Fibroblast of mammary gland (primary cell): ENCODE results near the gene TLR10.

Experiments
- DNase-seq: peaks from one replicate; pipeline ENCODE4 v3.0.0-alpha.2; 2010; ENCODE audit warnings: low read depth
- H3K4me3 ChIP-seq: 2 replicates; pipeline ENCODE4 v1.5.1; 2011; ENCODE audit warnings: low read depth, mild to moderate bottlenecking, low read length, moderate library complexity; ENCODE audit not compliant: control insufficient read depth
- TF ChIP-seq, protein P1 (sequence below): conservative IDR thresholded peaks from 2 replicates; pipeline ENCODE4 v1.5.1; 2011; ENCODE audit warnings: low read depth, low read length, inconsistent platforms; ENCODE audit not compliant: control insufficient read depth, insufficient read depth

The TLR10 gene

DNA sequence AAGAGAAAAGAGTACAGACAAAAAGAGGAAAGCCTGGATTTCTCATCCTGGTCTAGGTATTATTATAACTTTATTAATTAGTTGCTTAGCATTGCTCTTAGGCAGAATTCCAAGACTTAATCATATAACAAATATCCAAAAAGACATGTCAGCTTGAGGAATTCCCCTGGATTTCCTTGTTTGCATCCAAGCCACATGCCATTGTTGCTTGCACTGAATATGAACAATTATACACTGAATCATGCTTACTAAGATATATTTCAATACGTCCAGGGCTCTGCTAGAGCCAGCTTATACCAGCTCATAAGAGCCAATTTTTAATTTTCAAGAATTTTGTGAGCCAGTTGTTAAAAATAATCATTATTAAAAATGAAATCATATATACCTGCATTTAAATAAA, 5.5 kb upstream of the TLR10 start:
- TF ChIP-seq, protein P1, sequence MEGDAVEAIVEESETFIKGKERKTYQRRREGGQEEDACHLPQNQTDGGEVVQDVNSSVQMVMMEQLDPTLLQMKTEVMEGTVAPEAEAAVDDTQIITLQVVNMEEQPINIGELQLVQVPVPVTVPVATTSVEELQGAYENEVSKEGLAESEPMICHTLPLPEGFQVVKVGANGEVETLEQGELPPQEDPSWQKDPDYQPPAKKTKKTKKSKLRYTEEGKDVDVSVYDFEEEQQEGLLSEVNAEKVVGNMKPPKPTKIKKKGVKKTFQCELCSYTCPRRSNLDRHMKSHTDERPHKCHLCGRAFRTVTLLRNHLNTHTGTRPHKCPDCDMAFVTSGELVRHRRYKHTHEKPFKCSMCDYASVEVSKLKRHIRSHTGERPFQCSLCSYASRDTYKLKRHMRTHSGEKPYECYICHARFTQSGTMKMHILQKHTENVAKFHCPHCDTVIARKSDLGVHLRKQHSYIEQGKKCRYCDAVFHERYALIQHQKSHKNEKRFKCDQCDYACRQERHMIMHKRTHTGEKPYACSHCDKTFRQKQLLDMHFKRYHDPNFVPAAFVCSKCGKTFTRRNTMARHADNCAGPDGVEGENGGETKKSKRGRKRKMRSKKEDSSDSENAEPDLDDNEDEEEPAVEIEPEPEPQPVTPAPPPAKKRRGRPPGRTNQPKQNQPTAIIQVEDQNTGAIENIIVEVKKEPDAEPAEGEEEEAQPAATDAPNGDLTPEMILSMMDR, result no peak
- peak; percentile 28 for DNase-seq
- no peak overlapping the region for H3K4me3 ChIP-seq

DNA sequence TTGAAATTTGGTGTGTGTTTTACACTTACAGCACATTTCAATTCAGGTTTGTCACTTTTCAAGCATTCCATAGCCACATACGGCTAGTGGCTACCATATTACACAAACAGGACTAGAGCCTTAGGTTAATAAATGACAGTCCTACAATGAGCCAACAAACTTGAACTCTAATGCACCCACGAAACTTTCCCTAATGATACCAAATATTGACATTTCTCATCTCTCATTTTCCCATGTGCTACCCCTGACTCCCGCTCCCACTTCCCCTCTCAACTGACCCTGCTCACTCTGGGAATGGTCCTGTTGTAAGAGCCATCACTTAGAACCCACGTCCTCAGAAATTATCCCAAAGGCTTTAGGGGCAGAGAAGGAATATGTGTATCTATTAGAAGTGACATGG, 4.9 kb upstream of the TLR10 start:
- TF ChIP-seq, protein P1, result no peak
- no peak for DNase-seq
- H3K4me3 ChIP-seq, result no peak overlapping the region

DNA sequence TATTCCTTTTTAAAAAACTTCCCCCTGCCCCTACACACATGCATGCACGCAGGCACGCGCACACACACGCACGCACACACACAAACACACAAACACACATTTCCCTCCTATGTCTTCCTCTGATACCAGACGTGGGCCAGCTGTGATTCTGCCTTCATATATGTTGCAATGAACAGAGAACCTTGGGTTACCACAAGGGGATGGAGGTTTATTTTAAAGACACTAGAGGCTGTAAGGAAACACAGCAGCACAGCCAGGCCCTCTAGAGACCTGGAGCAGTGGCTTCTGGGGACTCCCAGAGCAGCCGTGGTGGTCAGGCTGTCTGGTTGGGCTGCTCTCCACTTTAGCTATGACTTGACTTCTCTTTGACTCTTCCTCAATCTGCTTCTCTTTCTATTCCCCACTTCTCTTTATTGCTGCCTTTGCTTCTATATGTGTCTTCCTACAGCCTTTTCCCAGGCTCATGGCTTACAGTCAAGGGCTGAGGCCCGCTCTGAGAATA, 3.2 kb upstream of the TLR10 start:
- no peak for DNase-seq
- TF ChIP-seq, protein P1, result no peak
- H3K4me3 ChIP-seq, result no peak overlapping the region

DNA sequence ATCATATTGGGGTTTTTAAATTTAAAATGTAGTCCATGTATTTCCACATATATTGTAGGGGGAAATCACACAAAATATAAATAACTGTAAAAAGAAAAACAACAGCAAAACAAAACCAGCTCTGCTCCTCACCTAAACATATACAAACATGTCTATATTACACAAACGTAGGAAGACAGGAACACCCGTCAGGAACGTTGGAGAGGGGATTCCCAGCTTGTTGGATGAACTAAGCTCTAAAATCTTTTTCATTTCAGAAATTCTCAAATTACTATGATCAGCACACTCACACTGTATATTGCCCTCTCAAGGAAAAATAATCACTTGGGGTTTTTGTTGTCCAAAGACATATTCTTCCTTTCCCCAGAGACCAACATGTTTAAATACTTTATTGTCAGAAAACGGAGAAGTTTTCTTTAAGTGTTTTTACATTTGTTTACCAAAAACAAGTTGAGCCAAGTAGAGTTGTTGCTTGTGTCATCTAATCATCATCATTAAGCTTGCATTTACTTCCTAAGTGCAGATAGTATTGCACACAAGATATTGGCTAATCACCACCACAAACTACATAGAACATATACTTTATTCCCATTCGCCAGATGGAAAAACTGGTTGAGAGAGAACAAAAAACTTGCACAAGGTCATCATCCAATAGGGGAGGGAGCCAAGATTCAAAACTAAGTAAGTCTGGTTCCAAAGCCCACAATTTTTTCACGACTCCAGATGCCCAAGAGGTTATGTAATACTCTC, 2.4 kb upstream of the TLR10 start:
- TF ChIP-seq, protein P1, result no peak
- DNase-seq, result no peak
- no peak overlapping the region for H3K4me3 ChIP-seq

- no peak overlapping the region for H3K4me3 ChIP-seq
- no peak for DNase-seq
- TF ChIP-seq, protein P1, result no peak
Measured at GRCh38 chr4:38784141-38784540, 1.4 kb upstream of the TLR10 start.

GRCh38 chr4:38783109-38783460, 295 bp upstream of the TLR10 start:
- no peak overlapping the region for H3K4me3 ChIP-seq
- no peak for DNase-seq
- TF ChIP-seq, protein P1, result no peak
